ENCODE data around the gene XRCC4.

- no peak for TF ChIP-seq EZH2phosphoT487 (IDR thresholded peaks at IDR 0.05)
- no peak for TF ChIP-seq CTCF (IDR thresholded peaks at IDR 0.05)
- no peak for TF ChIP-seq EZH2 (IDR thresholded peaks at IDR 0.05)
Measured at GRCh38 chr5:83323557-83324180, 246.3 kb downstream of the XRCC4 start.

All from neural progenitor cell (in vitro differentiated cells).